HCT116 (cell line): ENCODE results near the gene C14orf180. TPM values are rescaled to one million over a fixed set of nuclear protein-coding genes. Genes with fewer than 3 reads are reported as not detected.

Experiments used
- ATAC-seq: fragments of 200-7000 bp; cut with Tn5 transposase; 2 replicates; pipeline ENCODE4 v1.9.1; 2020; ENCODE audit warnings: mild to moderate bottlenecking, moderate library complexity
- BruUV-seq: library from RNA; stranded (reverse); fragments of 400-500 nt; replicated peaks from 2 replicates; lab custom pipeline; 2021; lab: Mats Ljungman, UMichigan
- CTCF ChIA-PET: fragments of 300-600 bp; sonication (Branson Sonifier 250); formaldehyde crosslinking; loops from one replicate; lab custom pipeline; 2021; ENCODE audit warnings: antibody characterized with exemption; lab: Charles Lee
- POLR2A ChIA-PET: fragments of 300-600, 350-600 bp; sonication (Branson Sonifier 250); formaldehyde crosslinking; loops from one replicate; lab custom pipeline; 2021; ENCODE audit warnings: antibody characterized with exemption; lab: Charles Lee
- RAD21 ChIA-PET, 2 experiments: fragments of 300-600 bp; sonication (Branson Sonifier 250); formaldehyde crosslinking; loops; one replicate each; lab custom pipeline; 2023; ENCODE audit warnings: low total read pairs in 2 of 2; ENCODE audit not compliant: uncharacterized antibody in 2 of 2, unreplicated experiment in 2 of 2, low non-redundant PET in 1 of 2; lab: Charles Lee
- DNase-seq: peaks from one replicate; pipeline ENCODE4 v3.0.0-alpha.2; 2010; ENCODE audit warnings: low read depth, low spot score
- H2AFZ ChIP-seq: fragments of 200-600 bp; shearing (Covaris generic), sonication (generic); 2 replicates; pipeline ENCODE4 v1.6.1; 2017; ENCODE audit warnings: low read depth, mixed run types, mixed read lengths, antibody characterized with exemption, low read length; ENCODE audit not compliant: poor library complexity, severe bottlenecking
- H3K27ac ChIP-seq: 2 replicates; pipeline ENCODE4 v1.5.1; 2012; ENCODE audit warnings: low read depth, low read length
- H3K27me3 ChIP-seq: fragments of 200-600 bp; sonication (generic); 2 replicates; pipeline ENCODE4 v1.6.1; 2016; ENCODE audit warnings: mixed run types, low read length, mixed read lengths; ENCODE audit not compliant: insufficient read depth
- H3K36me3 ChIP-seq, 2 experiments: fragments of 200-500 bp in 1 of 2; fragments of 200-600 bp in 1 of 2; sonication (Bioruptor generic) in 1 of 2; sonication (generic) in 1 of 2; 2 replicates each; pipeline versions ENCODE4 v1.5.1 to v1.6.1; 2014 to 2016; ENCODE audit warnings: low read length in 2 of 2, inconsistent platforms in 1 of 2, mixed read lengths in 1 of 2, mixed run types in 1 of 2; ENCODE audit not compliant: insufficient read depth in 2 of 2, control insufficient read depth in 1 of 2
- H3K4me1 ChIP-seq, 2 experiments: fragments of 200-600 bp in 1 of 2; sonication (generic) in 1 of 2; 2 replicates each; pipeline versions ENCODE4 v1.5.1 to v1.6.1; 2012 to 2017; ENCODE audit warnings: low read length in 2 of 2, inconsistent platforms in 1 of 2, mild to moderate bottlenecking in 1 of 2, mixed read lengths in 1 of 2, mixed run types in 1 of 2, moderate library complexity in 1 of 2; ENCODE audit not compliant: insufficient read depth in 2 of 2, control insufficient read depth in 1 of 2
- H3K4me2 ChIP-seq: fragments of 200-600 bp; sonication (generic); 2 replicates; pipeline ENCODE4 v1.6.1; 2017; ENCODE audit warnings: mixed run types, low read length, mixed read lengths
- H3K4me3 ChIP-seq, 2 experiments: fragments of 200-600 bp in 1 of 2; sonication (generic) in 1 of 2; replicated peaks in 1 of 2; 2 replicates each; pipeline ENCODE4 v1.5.1; 2011 to 2016; ENCODE audit warnings: low read length in 2 of 2, control low read depth in 1 of 2, low read depth in 1 of 2, mild to moderate bottlenecking in 1 of 2, mixed read lengths in 1 of 2, mixed run types in 1 of 2
- H3K79me2 ChIP-seq: fragments of 200-600 bp; sonication (generic); 2 replicates; pipeline ENCODE4 v1.6.1; 2017; ENCODE audit warnings: mild to moderate bottlenecking, mixed run types, low read length, moderate library complexity, mixed read lengths; ENCODE audit not compliant: insufficient read depth
- H3K9ac ChIP-seq: fragments of 200-600 bp; sonication (generic); 2 replicates; pipeline ENCODE4 v1.6.1; 2016; ENCODE audit warnings: low read length, mixed read lengths
- H3K9me2 ChIP-seq: fragments of 200-600 bp; sonication (generic), shearing (Covaris generic); 2 replicates; pipeline ENCODE4 v1.6.1; 2017; ENCODE audit warnings: mixed run types, mild to moderate bottlenecking, moderate library complexity; ENCODE audit not compliant: insufficient read depth
- H3K9me3 ChIP-seq, 2 experiments: fragments of 200-500 bp in 1 of 2; fragments of 200-600 bp in 1 of 2; sonication (Bioruptor generic) in 1 of 2; sonication (generic) in 1 of 2; 2 replicates each; pipeline ENCODE4 v1.6.1; 2014 to 2017; ENCODE audit warnings: low read length in 2 of 2, mixed read lengths in 2 of 2, inconsistent platforms in 1 of 2, low read depth in 1 of 2, mild to moderate bottlenecking in 1 of 2, mixed run types in 1 of 2, moderate library complexity in 1 of 2; ENCODE audit not compliant: control insufficient read depth in 1 of 2, insufficient read depth in 1 of 2
- H4K20me1 ChIP-seq: fragments of 200-600 bp; sonication (generic), shearing (Covaris generic); 2 replicates; pipeline ENCODE4 v1.6.1; 2017; ENCODE audit warnings: mixed run types, mild to moderate bottlenecking, moderate library complexity; ENCODE audit not compliant: insufficient read depth
- CBX3 ChIP-seq: IDR thresholded peaks from 2 replicates; pipeline ENCODE4 v1.6.1; 2012; ENCODE audit warnings: low read depth
- CEBPB ChIP-seq: IDR thresholded peaks from 2 replicates; pipeline ENCODE4 v1.6.1; 2012; ENCODE audit warnings: low read depth
- EGR1 ChIP-seq: IDR thresholded peaks from 2 replicates; pipeline ENCODE4 v1.6.1; 2012; ENCODE audit warnings: low read depth
- ELF1 ChIP-seq: IDR thresholded peaks from 2 replicates; pipeline ENCODE4 v1.6.1; 2012; ENCODE audit warnings: low read depth, borderline replicate concordance
- EZH2 ChIP-seq: fragments of 200-600 bp; sonication (generic); IDR thresholded peaks from 2 replicates; pipeline ENCODE4 v1.6.1; 2017; ENCODE audit warnings: antibody characterized with exemption, mixed run types
- POLR2A ChIP-seq: IDR thresholded peaks from 2 replicates; pipeline ENCODE4 v1.7.0; 2011; ENCODE audit warnings: borderline replicate concordance; ENCODE audit not compliant: insufficient read depth, insufficient read length; ENCODE audit errors: extremely low read depth
- POLR2AphosphoS5 ChIP-seq: IDR thresholded peaks from 2 replicates; pipeline ENCODE4 v1.6.1; 2011; ENCODE audit warnings: mild to moderate bottlenecking, low read depth, low read length, moderate library complexity
- SIN3A ChIP-seq: IDR thresholded peaks from 2 replicates; pipeline ENCODE4 v1.6.1; 2012; ENCODE audit warnings: low read depth
- SP1 ChIP-seq: IDR thresholded peaks from 2 replicates; pipeline ENCODE4 v1.6.1; 2012; ENCODE audit warnings: low read depth
- SRF ChIP-seq: IDR thresholded peaks from 2 replicates; pipeline ENCODE4 v1.6.1; 2012; ENCODE audit warnings: low read depth
- TCF7L2 ChIP-seq: IDR thresholded peaks from 2 replicates; pipeline ENCODE4 v1.7.0; 2011; ENCODE audit warnings: borderline replicate concordance, inconsistent platforms; ENCODE audit not compliant: insufficient read depth, insufficient read length; ENCODE audit errors: extremely low read depth
- YY1 ChIP-seq: IDR thresholded peaks from 2 replicates; pipeline ENCODE4 v1.6.1; 2011; ENCODE audit warnings: low read length, low read depth, moderate library complexity, mild to moderate bottlenecking; ENCODE audit not compliant: insufficient replicate concordance; ENCODE audit errors: extremely low read depth
- ZNF274 ChIP-seq: fragments of 200-500 bp; sonication (Bioruptor generic); IDR thresholded peaks from 2 replicates; pipeline ENCODE4 v1.6.1; 2014; ENCODE audit warnings: mild to moderate bottlenecking, low read depth, low read length, inconsistent platforms
- intact Hi-C: fragments of 100-400 bp; cut with micrococcal nuclease; formaldehyde crosslinking; loops from 2 replicates; pipeline ENCODE4 v1.10.0; 2022
- total RNA-seq: library from RNA; stranded (reverse); gene quantifications from one replicate; pipeline ENCODE4 v1.2.1, GENCODE V29; 2021; ENCODE audit not compliant: unreplicated experiment
- TF ChIP-seq, protein P1 (sequence below): IDR thresholded peaks from 2 replicates; pipeline ENCODE4 v1.6.1; 2012; ENCODE audit warnings: low read depth
- TF ChIP-seq, protein P2 (sequence below): IDR thresholded peaks from 2 replicates; pipeline ENCODE4 v1.6.1; 2012
- TF ChIP-seq, protein P3 (sequence below): IDR thresholded peaks from 2 replicates; pipeline ENCODE4 v1.6.1; 2011; ENCODE audit warnings: mild to moderate bottlenecking, low read length, moderate library complexity; ENCODE audit not compliant: insufficient replicate concordance; ENCODE audit errors: extremely low read depth
- TF ChIP-seq, protein P4 (sequence below), 3 experiments: fragments of 200-600 bp in 1 of 3; sonication (generic) in 1 of 3; IDR thresholded peaks in 2 of 3; conservative IDR thresholded peaks in 1 of 3; 2 replicates each; pipeline ENCODE4 v1.5.1; 2012 to 2017; ENCODE audit warnings: low read depth in 2 of 3, low read length in 2 of 3, antibody characterized with exemption in 1 of 3, borderline replicate concordance in 1 of 3, control low read depth in 1 of 3, mild to moderate bottlenecking in 1 of 3, mixed read lengths in 1 of 3, mixed run types in 1 of 3, moderate library complexity in 1 of 3; ENCODE audit not compliant: insufficient read depth in 1 of 3

C14orf180 gene
- total RNA-seq, 1 experiment from 2014 or later, result not detected

DNA sequence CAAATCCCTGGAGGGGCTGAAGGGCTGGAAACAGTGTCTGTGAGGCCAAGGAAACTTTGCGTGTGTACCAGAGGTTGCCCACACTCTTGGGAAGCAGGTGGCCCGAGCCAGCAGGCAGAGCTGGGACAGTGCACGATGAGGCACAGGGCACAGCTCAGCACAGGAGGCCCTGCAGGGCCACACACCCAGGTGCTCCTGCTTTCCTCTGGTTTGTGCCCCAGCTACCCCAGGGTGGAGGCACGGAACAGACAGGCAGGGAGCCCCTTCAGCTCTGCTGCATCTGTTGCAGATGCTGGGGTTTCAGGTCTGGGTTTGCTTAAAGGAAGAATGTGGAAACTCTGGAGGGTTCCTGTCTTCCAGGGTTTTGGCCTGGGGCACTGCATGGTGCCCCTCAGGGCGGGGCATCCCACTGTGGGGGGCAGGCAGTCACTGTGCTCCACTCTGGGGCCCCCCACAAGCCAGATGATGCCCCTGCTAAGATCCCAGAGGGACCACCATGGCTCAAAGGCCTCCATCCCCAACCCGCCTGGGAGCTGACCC lies 16.4 kb downstream of the C14orf180 start:
- H3K27me3 ChIP-seq, result no peaks in the 10 kb centered on the region; the same call in 1 of the 2 replicates
- H3K36me3 ChIP-seq, result no peaks in the 10 kb centered on the region
- DNase-seq (no peak), ATAC-seq (no peak)
- no peaks in the 10 kb centered on the region for H3K79me2 ChIP-seq
- RAD21 ChIA-PET, result no interaction called here
- H3K9me2 ChIP-seq, result no peaks in the 10 kb centered on the region
- TF ChIP-seq, protein P1, sequence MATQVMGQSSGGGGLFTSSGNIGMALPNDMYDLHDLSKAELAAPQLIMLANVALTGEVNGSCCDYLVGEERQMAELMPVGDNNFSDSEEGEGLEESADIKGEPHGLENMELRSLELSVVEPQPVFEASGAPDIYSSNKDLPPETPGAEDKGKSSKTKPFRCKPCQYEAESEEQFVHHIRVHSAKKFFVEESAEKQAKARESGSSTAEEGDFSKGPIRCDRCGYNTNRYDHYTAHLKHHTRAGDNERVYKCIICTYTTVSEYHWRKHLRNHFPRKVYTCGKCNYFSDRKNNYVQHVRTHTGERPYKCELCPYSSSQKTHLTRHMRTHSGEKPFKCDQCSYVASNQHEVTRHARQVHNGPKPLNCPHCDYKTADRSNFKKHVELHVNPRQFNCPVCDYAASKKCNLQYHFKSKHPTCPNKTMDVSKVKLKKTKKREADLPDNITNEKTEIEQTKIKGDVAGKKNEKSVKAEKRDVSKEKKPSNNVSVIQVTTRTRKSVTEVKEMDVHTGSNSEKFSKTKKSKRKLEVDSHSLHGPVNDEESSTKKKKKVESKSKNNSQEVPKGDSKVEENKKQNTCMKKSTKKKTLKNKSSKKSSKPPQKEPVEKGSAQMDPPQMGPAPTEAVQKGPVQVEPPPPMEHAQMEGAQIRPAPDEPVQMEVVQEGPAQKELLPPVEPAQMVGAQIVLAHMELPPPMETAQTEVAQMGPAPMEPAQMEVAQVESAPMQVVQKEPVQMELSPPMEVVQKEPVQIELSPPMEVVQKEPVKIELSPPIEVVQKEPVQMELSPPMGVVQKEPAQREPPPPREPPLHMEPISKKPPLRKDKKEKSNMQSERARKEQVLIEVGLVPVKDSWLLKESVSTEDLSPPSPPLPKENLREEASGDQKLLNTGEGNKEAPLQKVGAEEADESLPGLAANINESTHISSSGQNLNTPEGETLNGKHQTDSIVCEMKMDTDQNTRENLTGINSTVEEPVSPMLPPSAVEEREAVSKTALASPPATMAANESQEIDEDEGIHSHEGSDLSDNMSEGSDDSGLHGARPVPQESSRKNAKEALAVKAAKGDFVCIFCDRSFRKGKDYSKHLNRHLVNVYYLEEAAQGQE, result no peak
- no peak for TF ChIP-seq YY1
- TF ChIP-seq EZH2, result no peak
- TF ChIP-seq, protein P2, sequence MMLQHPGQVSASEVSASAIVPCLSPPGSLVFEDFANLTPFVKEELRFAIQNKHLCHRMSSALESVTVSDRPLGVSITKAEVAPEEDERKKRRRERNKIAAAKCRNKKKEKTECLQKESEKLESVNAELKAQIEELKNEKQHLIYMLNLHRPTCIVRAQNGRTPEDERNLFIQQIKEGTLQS, result no peak
- no peak for TF ChIP-seq SIN3A
- TF ChIP-seq CBX3, result no peak
- TF ChIP-seq ELF1, result no peak
- no peak for TF ChIP-seq ZNF274
- no peak for TF ChIP-seq SP1
- TF ChIP-seq TCF7L2, result no peak
- TF ChIP-seq POLR2A, result no peak
- no peak for TF ChIP-seq POLR2AphosphoS5
- TF ChIP-seq CEBPB, result no peak
- TF ChIP-seq EGR1, result no peak
- TF ChIP-seq, protein P3, sequence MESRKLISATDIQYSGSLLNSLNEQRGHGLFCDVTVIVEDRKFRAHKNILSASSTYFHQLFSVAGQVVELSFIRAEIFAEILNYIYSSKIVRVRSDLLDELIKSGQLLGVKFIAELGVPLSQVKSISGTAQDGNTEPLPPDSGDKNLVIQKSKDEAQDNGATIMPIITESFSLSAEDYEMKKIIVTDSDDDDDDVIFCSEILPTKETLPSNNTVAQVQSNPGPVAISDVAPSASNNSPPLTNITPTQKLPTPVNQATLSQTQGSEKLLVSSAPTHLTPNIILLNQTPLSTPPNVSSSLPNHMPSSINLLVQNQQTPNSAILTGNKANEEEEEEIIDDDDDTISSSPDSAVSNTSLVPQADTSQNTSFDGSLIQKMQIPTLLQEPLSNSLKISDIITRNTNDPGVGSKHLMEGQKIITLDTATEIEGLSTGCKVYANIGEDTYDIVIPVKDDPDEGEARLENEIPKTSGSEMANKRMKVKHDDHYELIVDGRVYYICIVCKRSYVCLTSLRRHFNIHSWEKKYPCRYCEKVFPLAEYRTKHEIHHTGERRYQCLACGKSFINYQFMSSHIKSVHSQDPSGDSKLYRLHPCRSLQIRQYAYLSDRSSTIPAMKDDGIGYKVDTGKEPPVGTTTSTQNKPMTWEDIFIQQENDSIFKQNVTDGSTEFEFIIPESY, result no peak
- TF ChIP-seq, protein P4, sequence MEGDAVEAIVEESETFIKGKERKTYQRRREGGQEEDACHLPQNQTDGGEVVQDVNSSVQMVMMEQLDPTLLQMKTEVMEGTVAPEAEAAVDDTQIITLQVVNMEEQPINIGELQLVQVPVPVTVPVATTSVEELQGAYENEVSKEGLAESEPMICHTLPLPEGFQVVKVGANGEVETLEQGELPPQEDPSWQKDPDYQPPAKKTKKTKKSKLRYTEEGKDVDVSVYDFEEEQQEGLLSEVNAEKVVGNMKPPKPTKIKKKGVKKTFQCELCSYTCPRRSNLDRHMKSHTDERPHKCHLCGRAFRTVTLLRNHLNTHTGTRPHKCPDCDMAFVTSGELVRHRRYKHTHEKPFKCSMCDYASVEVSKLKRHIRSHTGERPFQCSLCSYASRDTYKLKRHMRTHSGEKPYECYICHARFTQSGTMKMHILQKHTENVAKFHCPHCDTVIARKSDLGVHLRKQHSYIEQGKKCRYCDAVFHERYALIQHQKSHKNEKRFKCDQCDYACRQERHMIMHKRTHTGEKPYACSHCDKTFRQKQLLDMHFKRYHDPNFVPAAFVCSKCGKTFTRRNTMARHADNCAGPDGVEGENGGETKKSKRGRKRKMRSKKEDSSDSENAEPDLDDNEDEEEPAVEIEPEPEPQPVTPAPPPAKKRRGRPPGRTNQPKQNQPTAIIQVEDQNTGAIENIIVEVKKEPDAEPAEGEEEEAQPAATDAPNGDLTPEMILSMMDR (IDR thresholded peaks at IDR 0.05 in 2 of 3, conservative IDR thresholded peaks at IDR 0.05 in 1 of 3; ENCODE audit: borderline replicate concordance in 1 of 3, insufficient read depth in 1 of 3, low read depth in 2 of 3, low read length in 2 of 3), result no peak
- no peak for TF ChIP-seq SRF
- TF ChIP-seq, all 23 proteins: peak for 0
- Histone ChIP-seq H3K4me1 (no peaks in the 10 kb centered on the region), H3K27ac (no peak overlapping the region), H2AFZ (no peak overlapping the region), H3K9me3 (no peaks in the 10 kb centered on the region), H3K4me2 (no peak overlapping the region), H4K20me1 (no peaks in the 10 kb centered on the region), H3K9ac (no peak overlapping the region), H3K4me3 (no peak overlapping the region)
- intact Hi-C loops, result no loop called here
- POLR2A ChIA-PET, result no interaction called here
- BruUV-seq, result no TSS peak
- CTCF ChIA-PET, result no interaction called here
